Measurements from ENCODE around the gene HNRNPUL1.

HNRNPUL1 gene

DNA sequence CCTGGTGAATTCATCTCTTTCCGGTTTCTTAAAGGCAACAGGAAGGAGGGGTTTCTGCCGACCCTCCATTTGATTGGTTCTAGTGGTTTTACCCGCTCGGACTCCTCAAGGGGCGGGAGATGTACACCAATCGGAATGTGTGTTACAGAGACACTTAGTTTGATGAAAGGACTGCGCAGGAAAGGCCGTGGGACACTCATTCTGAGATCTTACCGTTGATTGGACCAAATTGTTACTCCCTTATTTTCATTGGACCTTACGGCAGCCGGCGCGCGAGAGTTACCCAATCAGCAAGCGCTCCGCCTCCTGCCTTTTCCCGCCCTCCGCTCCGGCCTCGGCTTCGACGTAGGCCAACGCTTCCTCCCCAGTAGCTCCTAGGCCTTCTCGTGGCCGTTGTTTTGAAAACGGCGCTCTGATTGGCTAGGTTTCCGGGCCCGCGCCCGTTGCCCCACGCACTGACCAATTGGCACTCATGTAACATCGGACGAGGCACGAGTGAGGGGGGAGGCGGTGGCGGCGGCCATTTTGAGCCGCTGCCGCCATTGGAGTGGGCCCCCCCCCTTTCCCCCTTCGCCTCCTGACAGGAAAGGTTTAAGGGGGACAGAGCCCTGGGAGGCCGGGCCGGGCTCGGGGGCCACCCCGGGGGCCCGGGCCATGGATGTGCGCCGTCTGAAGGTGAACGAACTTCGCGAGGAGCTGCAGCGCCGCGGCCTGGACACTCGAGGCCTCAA, at the start of gene HNRNPUL1:
Gene HNRNPUL1, plus strand, starts transcription at position 523 of the 731 bp plus-strand sequence. Its CDS starts 132 bp downstream, at position 655.
- Histone ChIP-seq H3K27me3 (ENCODE audit: insufficient read depth, low read length, poor library complexity, severe bottlenecking) (peaks cover 10% of the 10 kb centered on the region), H3K9ac (ENCODE audit: low read depth, low read length, poor library complexity, severe bottlenecking) (peak within 1 kb of the TSS; percentile 99), H3K9me3 (ENCODE audit: insufficient read depth, low read depth, low read length) (no peaks in the 10 kb centered on the region), H3F3A (ENCODE audit: low read depth) (no peaks in the 10 kb centered on the region; the same call in 1 of the 2 replicates), H3K4me1 (ENCODE audit: insufficient read depth, low read length, poor library complexity, severe bottlenecking) (peaks cover 29% of the 10 kb centered on the region), H3K79me2 (ENCODE audit: insufficient read depth, low read length) (peaks cover 55% of the 10 kb centered on the region), H2AFZ (ENCODE audit: low read length) (peak within 1 kb of the TSS; percentile 67), H3K4me2 (ENCODE audit: low read depth, low read length, poor library complexity, severe bottlenecking) (peak within 1 kb of the TSS; percentile 97), H4K20me1 (ENCODE audit: insufficient read depth, low read length, poor library complexity, severe bottlenecking) (peaks cover 44% of the 10 kb centered on the region), H3K4me3 (ENCODE audit: low read length, poor library complexity, severe bottlenecking) (peak within 1 kb of the TSS; percentile 98), H3K36me3 (ENCODE audit: insufficient read depth, low read length) (peaks cover 14% of the 10 kb centered on the region), H3K9me2 (replicated peaks; ENCODE audit: low read depth, low read length) (no peaks in the 10 kb centered on the region)
- TF ChIP-seq EZH2phosphoT487 (IDR thresholded peaks at IDR 0.05; ENCODE audit: borderline replicate concordance) = no peak
- TF ChIP-seq, protein P1, sequence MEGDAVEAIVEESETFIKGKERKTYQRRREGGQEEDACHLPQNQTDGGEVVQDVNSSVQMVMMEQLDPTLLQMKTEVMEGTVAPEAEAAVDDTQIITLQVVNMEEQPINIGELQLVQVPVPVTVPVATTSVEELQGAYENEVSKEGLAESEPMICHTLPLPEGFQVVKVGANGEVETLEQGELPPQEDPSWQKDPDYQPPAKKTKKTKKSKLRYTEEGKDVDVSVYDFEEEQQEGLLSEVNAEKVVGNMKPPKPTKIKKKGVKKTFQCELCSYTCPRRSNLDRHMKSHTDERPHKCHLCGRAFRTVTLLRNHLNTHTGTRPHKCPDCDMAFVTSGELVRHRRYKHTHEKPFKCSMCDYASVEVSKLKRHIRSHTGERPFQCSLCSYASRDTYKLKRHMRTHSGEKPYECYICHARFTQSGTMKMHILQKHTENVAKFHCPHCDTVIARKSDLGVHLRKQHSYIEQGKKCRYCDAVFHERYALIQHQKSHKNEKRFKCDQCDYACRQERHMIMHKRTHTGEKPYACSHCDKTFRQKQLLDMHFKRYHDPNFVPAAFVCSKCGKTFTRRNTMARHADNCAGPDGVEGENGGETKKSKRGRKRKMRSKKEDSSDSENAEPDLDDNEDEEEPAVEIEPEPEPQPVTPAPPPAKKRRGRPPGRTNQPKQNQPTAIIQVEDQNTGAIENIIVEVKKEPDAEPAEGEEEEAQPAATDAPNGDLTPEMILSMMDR (conservative IDR thresholded peaks at IDR 0.05; ENCODE audit: low read length) = peak; percentile 25

DNA sequence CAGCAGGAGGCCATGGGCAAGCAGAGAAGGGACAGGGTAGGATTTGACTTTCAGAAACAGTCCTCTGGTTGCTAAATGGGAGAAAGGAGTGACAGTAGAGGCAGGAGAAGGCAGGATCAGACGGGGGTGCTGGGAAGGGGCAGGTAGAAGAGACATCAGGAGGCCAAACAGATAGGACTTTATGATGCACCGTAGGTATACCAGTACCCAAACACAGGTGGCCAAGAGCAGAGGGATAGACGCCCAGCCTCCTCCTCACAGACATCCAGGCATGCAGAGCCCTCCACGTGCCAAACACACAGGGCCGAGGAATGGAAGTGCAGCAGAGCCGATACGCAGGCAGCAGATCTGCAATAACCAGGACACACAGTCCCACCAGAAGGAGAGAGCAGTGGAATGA, 46.4 kb upstream of the HNRNPUL1 start:
- TF ChIP-seq, protein P1 (conservative IDR thresholded peaks at IDR 0.05; ENCODE audit: low read length) = no peak
- no peak for TF ChIP-seq EZH2phosphoT487 (IDR thresholded peaks at IDR 0.05; ENCODE audit: borderline replicate concordance)
- no peak overlapping the region for H3K9ac ChIP-seq (ENCODE audit: low read depth, low read length, poor library complexity, severe bottlenecking)
- H3K36me3 ChIP-seq (ENCODE audit: insufficient read depth, low read length) = no peaks in the 10 kb centered on the region
- H3K79me2 ChIP-seq (ENCODE audit: insufficient read depth, low read length) = no peaks in the 10 kb centered on the region
- no peaks in the 10 kb centered on the region for H3K27me3 ChIP-seq (ENCODE audit: insufficient read depth, low read length, poor library complexity, severe bottlenecking)
- no peaks in the 10 kb centered on the region for H4K20me1 ChIP-seq (ENCODE audit: insufficient read depth, low read length, poor library complexity, severe bottlenecking)
- no peaks in the 10 kb centered on the region for H3K4me1 ChIP-seq (ENCODE audit: insufficient read depth, low read length, poor library complexity, severe bottlenecking)
- no peaks in the 10 kb centered on the region for H3F3A ChIP-seq (ENCODE audit: low read depth)
- H3K4me3 ChIP-seq (ENCODE audit: low read length, poor library complexity, severe bottlenecking) = no peak overlapping the region
- H2AFZ ChIP-seq (ENCODE audit: low read length) = no peak overlapping the region
- H3K4me2 ChIP-seq (ENCODE audit: low read depth, low read length, poor library complexity, severe bottlenecking) = no peak overlapping the region
- no peaks in the 10 kb centered on the region for H3K9me2 ChIP-seq (replicated peaks; ENCODE audit: low read depth, low read length)
- no peaks in the 10 kb centered on the region for H3K9me3 ChIP-seq (ENCODE audit: insufficient read depth, low read depth, low read length)

DNA sequence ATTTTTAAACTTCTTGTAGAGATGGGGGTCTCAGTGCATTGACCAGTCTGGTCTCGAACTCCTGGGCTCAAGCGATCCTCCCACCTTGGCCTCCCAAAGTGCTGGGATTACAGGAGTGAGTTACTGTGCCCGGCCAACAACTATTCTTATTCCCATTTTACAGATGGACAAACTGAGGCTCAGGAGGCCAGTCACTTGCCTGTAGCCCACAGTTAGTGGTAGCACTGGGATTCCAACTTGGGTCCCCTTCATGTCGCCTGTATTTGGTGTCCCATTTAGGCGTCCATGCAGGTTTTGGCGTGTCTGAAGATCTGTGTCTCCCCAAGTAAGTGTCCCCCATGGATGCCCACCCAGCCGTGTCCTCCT, 45.9 kb upstream of the HNRNPUL1 start:
- no peak for TF ChIP-seq EZH2phosphoT487 (IDR thresholded peaks at IDR 0.05; ENCODE audit: borderline replicate concordance)
- TF ChIP-seq, protein P1 (conservative IDR thresholded peaks at IDR 0.05; ENCODE audit: low read length) = no peak
- Histone ChIP-seq H3K9me2 (replicated peaks; ENCODE audit: low read depth, low read length) (no peaks in the 10 kb centered on the region), H3K79me2 (ENCODE audit: insufficient read depth, low read length) (no peaks in the 10 kb centered on the region), H3K36me3 (ENCODE audit: insufficient read depth, low read length) (no peaks in the 10 kb centered on the region), H3K9ac (ENCODE audit: low read depth, low read length, poor library complexity, severe bottlenecking) (no peak overlapping the region), H3K4me3 (ENCODE audit: low read length, poor library complexity, severe bottlenecking) (no peak overlapping the region), H3K27me3 (ENCODE audit: insufficient read depth, low read length, poor library complexity, severe bottlenecking) (no peaks in the 10 kb centered on the region), H3F3A (ENCODE audit: low read depth) (no peaks in the 10 kb centered on the region), H3K4me1 (ENCODE audit: insufficient read depth, low read length, poor library complexity, severe bottlenecking) (no peaks in the 10 kb centered on the region), H2AFZ (ENCODE audit: low read length) (no peak overlapping the region), H3K4me2 (ENCODE audit: low read depth, low read length, poor library complexity, severe bottlenecking) (no peak overlapping the region), H3K9me3 (ENCODE audit: insufficient read depth, low read depth, low read length) (no peaks in the 10 kb centered on the region), H4K20me1 (ENCODE audit: insufficient read depth, low read length, poor library complexity, severe bottlenecking) (no peaks in the 10 kb centered on the region)

Measured in Loucy (cell line).